LNCaP clone FGC (cell line): ENCODE results near the gene PLA1A.

Source experiments
- DNase-seq: peaks from one replicate; pipeline ENCODE4 v3.0.0-alpha.2; 2011; ENCODE audit warnings: low read depth
- H3K4me3 ChIP-seq: 2 replicates; pipeline ENCODE4 v1.5.1; 2011; ENCODE audit warnings: mild to moderate bottlenecking, low read depth, low read length, control low read depth
- CTCF ChIP-seq: IDR thresholded peaks from 2 replicates; pipeline ENCODE4 v1.5.1; 2012; ENCODE audit warnings: mild to moderate bottlenecking; ENCODE audit not compliant: control insufficient read depth, insufficient read depth; ENCODE audit errors: extremely low read depth

PLA1A gene

DNA sequence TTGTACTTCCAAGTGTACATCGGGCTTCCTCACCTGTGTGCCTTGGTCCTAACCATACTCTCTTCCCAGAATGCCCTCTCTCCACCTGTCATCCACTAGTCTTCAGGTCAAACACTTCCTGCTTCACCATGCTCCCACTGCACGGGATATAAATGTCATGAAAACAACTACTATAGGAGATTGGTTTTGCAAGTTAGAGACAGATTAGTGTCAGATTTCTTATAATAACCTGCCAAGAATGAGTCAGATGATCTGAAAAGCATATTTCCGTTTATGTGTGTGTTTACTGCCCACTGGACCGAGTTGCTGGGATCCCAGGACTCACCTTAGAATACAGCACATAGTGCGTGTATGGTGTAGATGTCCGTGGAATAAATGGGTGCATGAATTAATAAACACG is 21.4 kb downstream of the PLA1A start:
- no peak for DNase-seq
- no peak for TF ChIP-seq CTCF
- no peak overlapping the region for H3K4me3 ChIP-seq

GRCh38 chr3:119620899-119621298 is 23.2 kb downstream of the PLA1A start:
- no peak overlapping the region for H3K4me3 ChIP-seq
- no peak for TF ChIP-seq CTCF
- no peak for DNase-seq

- TF ChIP-seq CTCF, result no peak
- DNase-seq, result no peak
- H3K4me3 ChIP-seq, result no peak overlapping the region
These were observed 26.5 kb downstream of the PLA1A start for GRCh38 chr3:119624002-119624720.

- no peak overlapping the region for H3K4me3 ChIP-seq
These were observed 27.9 kb downstream of the PLA1A start for GRCh38 chr3:119625451-119626153.

DNA sequence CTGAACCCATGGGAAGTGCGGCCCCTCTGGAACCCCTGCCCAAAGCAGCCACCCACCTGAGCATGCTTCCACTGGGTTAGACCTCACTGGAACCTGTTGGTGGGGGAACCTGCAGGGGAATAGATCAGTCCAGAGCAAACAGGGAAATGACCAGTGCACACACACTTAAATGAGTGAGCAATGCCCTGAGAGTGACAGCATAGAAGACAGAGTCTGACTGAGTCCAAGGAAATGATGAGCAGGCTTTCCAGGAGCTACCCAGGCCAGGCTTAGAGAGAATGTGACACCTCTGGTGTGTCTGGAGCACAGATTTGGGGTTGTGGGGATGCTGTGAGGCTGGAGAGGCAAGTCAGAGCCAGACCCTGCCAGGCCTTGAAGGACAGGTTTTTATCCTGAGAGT is 28.5 kb downstream of the PLA1A start:
- DNase-seq, result no peak
- no peak overlapping the region for H3K4me3 ChIP-seq
- no peak for TF ChIP-seq CTCF

More at GRCh38 chr3:119625451-119626153, 27.9 kb downstream of the PLA1A start:
- TF ChIP-seq CTCF, result no peak
- DNase-seq, result no peak

DNA sequence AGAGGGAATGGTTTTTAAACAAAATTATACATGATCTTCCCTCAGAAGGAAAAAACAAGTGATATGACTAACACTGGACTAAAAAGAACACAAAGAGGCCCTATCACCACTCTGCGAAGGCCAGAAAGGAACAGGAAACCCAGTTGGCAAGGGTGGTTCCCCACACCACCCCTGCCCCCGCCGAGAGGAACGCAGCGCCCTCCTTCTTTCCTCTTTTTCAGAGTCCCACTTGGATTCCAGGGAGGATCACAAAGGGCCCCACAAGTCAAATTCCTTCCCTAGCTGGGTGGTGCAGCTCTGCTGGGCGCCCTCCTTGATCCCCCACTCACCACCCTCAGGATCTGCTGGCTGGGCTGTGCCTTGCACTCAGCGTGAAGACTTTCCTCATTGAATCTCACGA is 29.8 kb downstream of the PLA1A start:
- no peak overlapping the region for H3K4me3 ChIP-seq
- no peak for TF ChIP-seq CTCF
- no peak for DNase-seq
